ENCODE results near the gene PIEZO2.
"Not testable (repeated sequence)": the region's sequence is repeated elsewhere in the genome, so short reads cannot be mapped to it uniquely, and the experiment has no call there.

The PIEZO2 gene

GRCh38 chr18:10660179-10660884 lies 489.0 kb downstream of the PIEZO2 start:
- no peak for DNase-seq

- DNase-seq, result no peak
These were observed 489.8 kb downstream of the PIEZO2 start for GRCh38 chr18:10659594-10659993.

- DNase-seq, result no peak
These were observed 490.4 kb downstream of the PIEZO2 start for GRCh38 chr18:10659000-10659399.

GRCh38 chr18:10644003-10644402 lies 505.4 kb downstream of the PIEZO2 start:
- DNase-seq, result not testable (repeated sequence)

- not testable (repeated sequence) for DNase-seq
These were observed 506.3 kb downstream of the PIEZO2 start for GRCh38 chr18:10642915-10643524.

GRCh38 chr18:10638539-10638885 lies 510.9 kb downstream of the PIEZO2 start:
- not testable (repeated sequence) for DNase-seq

GRCh38 chr18:10637858-10638538 lies 511.4 kb downstream of the PIEZO2 start:
- not testable (repeated sequence) for DNase-seq

- not testable (repeated sequence) for DNase-seq
These were observed 520.3 kb downstream of the PIEZO2 start for GRCh38 chr18:10629076-10629475.

- not testable (repeated sequence) for DNase-seq
These were observed 522.7 kb downstream of the PIEZO2 start for GRCh38 chr18:10626606-10627213.

- DNase-seq, result not testable (repeated sequence)
These were observed 525.8 kb downstream of the PIEZO2 start for GRCh38 chr18:10623606-10624005.

- not testable (repeated sequence) for DNase-seq
These were observed 526.4 kb downstream of the PIEZO2 start for GRCh38 chr18:10622982-10623381.

GRCh38 chr18:10620670-10621329 lies 528.6 kb downstream of the PIEZO2 start:
- not testable (repeated sequence) for DNase-seq

All from CD4-positive, alpha-beta T cell treated with Interleukin-12 subunit alpha and Interleukin-12 subunit beta, for 1 hour (primary cell).